HepG2 (cell line): Measurements from ENCODE around the gene URM1. TPM values are rescaled to one million over a fixed set of nuclear protein-coding genes. Genes with fewer than 3 reads are reported as not detected.

ENCODE experiments used
- ATM ChIP-seq: fragments of 450-650 bp; IDR thresholded peaks from 2 replicates; pipeline ENCODE4 v1.7.1; 2017; ENCODE audit warnings: mild to moderate bottlenecking, borderline replicate concordance
- CSRNP1 ChIP-seq: sonication (generic); formaldehyde crosslinking; IDR thresholded peaks from 2 replicates; pipeline ENCODE4 v1.8.1; 2023; ENCODE audit warnings: mild to moderate bottlenecking, missing genetic modification reagents
- GLI4 ChIP-seq: sonication (generic); formaldehyde crosslinking; IDR thresholded peaks from 2 replicates; pipeline ENCODE4 v1.5.1; 2020; ENCODE audit warnings: missing genetic modification reagents, mild to moderate bottlenecking, moderate library complexity, borderline replicate concordance
- HOXA9 ChIP-seq: sonication (generic); formaldehyde crosslinking; IDR thresholded peaks from 2 replicates; pipeline ENCODE4 v1.8.1; 2022; ENCODE audit warnings: missing genetic modification reagents, mild to moderate bottlenecking, moderate library complexity, borderline replicate concordance
- KAT8 ChIP-seq: IDR thresholded peaks from 2 replicates; pipeline ENCODE4 v1.6.1; 2016; ENCODE audit warnings: missing genetic modification reagents, missing compliant biosample characterization
- MEIS1 ChIP-seq: sonication (generic); formaldehyde crosslinking; IDR thresholded peaks from 2 replicates; pipeline ENCODE4 v1.9.0; 2021; ENCODE audit warnings: mild to moderate bottlenecking, missing genetic modification reagents, moderate library complexity, borderline replicate concordance
- MYNN ChIP-seq: sonication (generic); formaldehyde crosslinking; IDR thresholded peaks from 2 replicates; pipeline ENCODE4 v1.4.0; 2020; ENCODE audit warnings: mild to moderate bottlenecking, low read depth, missing genetic modification reagents
- NR1H2 ChIP-seq: sonication (generic); formaldehyde crosslinking; IDR thresholded peaks from 2 replicates; pipeline ENCODE4 v1.8.1; 2022; ENCODE audit warnings: low read depth, missing genetic modification reagents, borderline replicate concordance
- REXO4 ChIP-seq: sonication (generic); formaldehyde crosslinking; IDR thresholded peaks from 2 replicates; pipeline ENCODE4 v1.8.0; 2022; ENCODE audit warnings: missing genetic modification reagents, mild to moderate bottlenecking, borderline replicate concordance
- RFX3 ChIP-seq: IDR thresholded peaks from 2 replicates; pipeline ENCODE4 v1.6.1; 2016; ENCODE audit warnings: missing biosample characterization, missing genetic modification reagents
- RFXANK ChIP-seq: IDR thresholded peaks from 2 replicates; pipeline ENCODE4 v1.6.1; 2016
- SAP130 ChIP-seq: IDR thresholded peaks from 2 replicates; pipeline ENCODE4 v1.6.1; 2016; ENCODE audit warnings: low read depth
- SIN3A ChIP-seq: IDR thresholded peaks from 2 replicates; pipeline ENCODE4 v1.6.1; 2011; ENCODE audit warnings: low read depth, mild to moderate bottlenecking, control low read depth, low read length, borderline replicate concordance
- TOPORS ChIP-seq: sonication (generic); formaldehyde crosslinking; IDR thresholded peaks from 2 replicates; pipeline ENCODE4 v1.8.0; 2023; ENCODE audit warnings: mild to moderate bottlenecking, missing genetic modification reagents
- TSC22D2 ChIP-seq: sonication (generic); formaldehyde crosslinking; IDR thresholded peaks from 2 replicates; pipeline ENCODE4 v1.5.1; 2020; ENCODE audit warnings: missing genetic modification reagents, mild to moderate bottlenecking, borderline replicate concordance
- XRCC5 ChIP-seq: fragments of 200-400 bp; formaldehyde crosslinking; optimal IDR thresholded peaks from 2 replicates; pipeline ENCODE3; 2017; ENCODE audit warnings: mild to moderate bottlenecking, low read length
- ZBTB3 ChIP-seq: sonication (generic); formaldehyde crosslinking; IDR thresholded peaks from 2 replicates; pipeline ENCODE4 v1.4.0; 2020; ENCODE audit warnings: low read depth, mild to moderate bottlenecking, moderate library complexity, missing genetic modification reagents, borderline replicate concordance
- ZNF343 ChIP-seq: sonication (generic); formaldehyde crosslinking; IDR thresholded peaks from 2 replicates; pipeline ENCODE4 v1.4.0; 2020; ENCODE audit warnings: mild to moderate bottlenecking, missing genetic modification reagents
- ZNF350 ChIP-seq: sonication (generic); formaldehyde crosslinking; IDR thresholded peaks from 2 replicates; pipeline ENCODE4 v1.4.0; 2020; ENCODE audit warnings: mild to moderate bottlenecking, low read depth, missing genetic modification reagents, borderline replicate concordance
- ZNF574 ChIP-seq: sonication (generic); formaldehyde crosslinking; IDR thresholded peaks from 2 replicates; pipeline ENCODE4 v1.4.0; 2020; ENCODE audit warnings: missing genetic modification reagents
- ZNF747 ChIP-seq: sonication (generic); formaldehyde crosslinking; IDR thresholded peaks from 2 replicates; pipeline ENCODE4 v1.8.1; 2023; ENCODE audit warnings: missing genetic modification reagents, mild to moderate bottlenecking, borderline replicate concordance
- ZNF777 ChIP-seq: sonication (generic); formaldehyde crosslinking; IDR thresholded peaks from 2 replicates; pipeline ENCODE4 v1.4.0; 2020; ENCODE audit warnings: missing genetic modification reagents
- ZNF780A ChIP-seq: sonication (generic); formaldehyde crosslinking; IDR thresholded peaks from 2 replicates; pipeline ENCODE4 v1.8.0; 2022; ENCODE audit warnings: mild to moderate bottlenecking, missing genetic modification reagents, moderate library complexity
- ZNF83 ChIP-seq: sonication (generic); formaldehyde crosslinking; IDR thresholded peaks from 2 replicates; pipeline ENCODE4 v1.4.0; 2020; ENCODE audit warnings: missing genetic modification reagents, mild to moderate bottlenecking, borderline replicate concordance
- ZUFSP ChIP-seq: sonication (generic); formaldehyde crosslinking; IDR thresholded peaks from 2 replicates; pipeline ENCODE4 v1.9.0; 2021; ENCODE audit warnings: missing genetic modification reagents, mild to moderate bottlenecking, borderline replicate concordance
- polyA plus RNA-seq, 8 experiments: library from polyadenylated mRNA; depleted of rRNA in 3 of 8; stranded (reverse) in 7 of 8; unstranded in 1 of 8; fragments of >200 nt; fragmentation: Illumina TruSeq in 4 of 8; extraction: Trizol in 4 of 8; gene quantifications; 2 replicates each; pipeline versions ENCODE4 v1.2.1 to v1.2.3, GENCODE V29; 2011 to 2016; ENCODE audit warnings: low read depth in 4 of 8, missing spikeins in 1 of 8, mixed read lengths in 1 of 8; ENCODE audit not compliant: insufficient read depth in 1 of 8
- total RNA-seq, 5 experiments: library from RNA; depleted of rRNA; stranded (reverse); fragments of >200 nt; fragmentation: Illumina TruSeq; extraction: Trizol; gene quantifications; 2 replicates each; pipeline ENCODE4 v1.2.3, GENCODE V29; 2016; ENCODE audit warnings: low read depth in 1 of 5

URM1 gene
- total and polyA plus RNA-seq, 2 of the 13 experiments (the other 11 are each of a cell fraction or from before 2014, with no cell fraction given), result 37.1 to 41.3 TPM

GRCh38 chr9:128322404-128323211 is 48.6 kb upstream of the URM1 start, which contains the start of the genes COQ4 and TRUB2 (continued):
- peak; percentile 92 for TF ChIP-seq ZNF574 (CRISPR knock-in tag)
- TF ChIP-seq ZNF747 (CRISPR knock-in tag), result peak; percentile 93; the same call in 1 of the 2 replicates
- TF ChIP-seq GLI4 (CRISPR knock-in tag), result peak; percentile 73; the same call in 1 of the 2 replicates
- TF ChIP-seq REXO4 (CRISPR knock-in tag), result no peak
- TF ChIP-seq ZNF350, result peak; percentile 87
- no peak for TF ChIP-seq ZNF343
- no peak for TF ChIP-seq ZUFSP (CRISPR knock-in tag)
- peak; percentile 84 for TF ChIP-seq XRCC5
- no peak for TF ChIP-seq RFXANK (CRISPR knock-in tag)
- TF ChIP-seq TOPORS (CRISPR knock-in tag), result no peak
- peak; percentile 75; the same call in 1 of the 2 replicates for TF ChIP-seq ZNF83 (CRISPR knock-in tag)
- peak; percentile 84 for TF ChIP-seq RFX3 (CRISPR knock-in tag)
- TF ChIP-seq MEIS1, result peak; percentile 48; the same call in 1 of the 2 replicates
- TF ChIP-seq ATM, result no peak
- peak; percentile 94 for TF ChIP-seq SIN3A
- TF ChIP-seq NR1H2, result no peak
- TF ChIP-seq ZNF777 (CRISPR knock-in tag), result peak; percentile 64
- no peak for TF ChIP-seq ZNF780A (CRISPR knock-in tag)
- TF ChIP-seq SAP130 (CRISPR knock-in tag), result peak; percentile 94
- no peak for TF ChIP-seq MYNN (CRISPR knock-in tag)
- peak; percentile 99 for TF ChIP-seq KAT8 (CRISPR knock-in tag)
- no peak for TF ChIP-seq TSC22D2
- TF ChIP-seq CSRNP1 (CRISPR knock-in tag), result no peak
- no peak for TF ChIP-seq HOXA9 (CRISPR knock-in tag)
- TF ChIP-seq ZBTB3 (CRISPR knock-in tag), result no peak
